Tibial nerve (tissue), 3 donors: ENCODE data around the gene PPP1CB.

Source experiments
- POLR2A ChIP-seq, 2 donors: fragments of 450-650 bp; IDR thresholded peaks; one replicate each; pipeline ENCODE4 v1.6.1; 2017; ENCODE audit warnings: antibody characterized with exemption in 2 of 2, mild to moderate bottlenecking in 2 of 2, moderate library complexity in 2 of 2
- TF ChIP-seq, protein P1 (sequence below), 5 experiments: fragments of 200-600 bp in 3 of 5; fragments of 450-650 bp in 2 of 5; sonication (generic) in 3 of 5; IDR thresholded peaks; one replicate each; pipeline ENCODE4 v1.5.1; 2016 to 2019; ENCODE audit warnings: antibody characterized with exemption in 5 of 5, mild to moderate bottlenecking in 3 of 5, moderate library complexity in 2 of 5

DNA sequence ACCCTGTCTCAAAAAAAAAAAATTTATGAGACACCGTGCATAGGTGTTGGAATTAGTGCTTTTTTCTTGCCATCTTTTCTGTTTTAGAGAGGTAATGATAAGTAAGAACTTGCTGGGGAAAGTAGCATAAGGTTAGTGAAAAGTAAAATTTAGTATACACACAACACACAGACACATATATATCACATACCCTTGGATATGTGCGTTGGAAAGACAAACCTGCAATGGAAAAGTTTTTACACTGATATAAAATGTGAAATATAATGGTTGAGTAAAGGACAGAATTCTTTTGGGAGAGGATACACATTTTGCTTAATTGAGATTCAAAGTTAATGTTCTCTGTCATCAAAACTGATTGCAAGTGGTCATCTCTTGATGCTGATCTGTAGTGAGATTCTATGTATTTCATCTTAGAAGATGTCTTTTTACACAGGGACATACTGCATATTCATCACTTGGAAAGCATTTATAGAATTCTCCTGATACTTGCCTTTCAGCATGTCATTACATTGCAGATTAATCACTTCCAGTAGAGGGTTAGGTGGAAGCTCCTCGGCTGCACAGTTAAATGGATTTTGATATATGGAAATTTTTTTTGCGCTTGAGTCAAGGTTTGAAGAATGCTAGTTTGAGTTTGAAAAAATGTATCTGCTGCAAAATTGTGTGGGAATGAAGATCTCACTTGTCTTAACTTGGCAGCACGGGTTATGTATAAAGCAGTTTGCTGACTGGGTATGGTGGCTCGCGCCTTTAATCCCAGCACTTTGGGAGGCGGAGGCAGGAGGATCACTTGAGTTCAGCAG is 13.5 kb downstream of the PPP1CB start:
- TF ChIP-seq, protein P1, sequence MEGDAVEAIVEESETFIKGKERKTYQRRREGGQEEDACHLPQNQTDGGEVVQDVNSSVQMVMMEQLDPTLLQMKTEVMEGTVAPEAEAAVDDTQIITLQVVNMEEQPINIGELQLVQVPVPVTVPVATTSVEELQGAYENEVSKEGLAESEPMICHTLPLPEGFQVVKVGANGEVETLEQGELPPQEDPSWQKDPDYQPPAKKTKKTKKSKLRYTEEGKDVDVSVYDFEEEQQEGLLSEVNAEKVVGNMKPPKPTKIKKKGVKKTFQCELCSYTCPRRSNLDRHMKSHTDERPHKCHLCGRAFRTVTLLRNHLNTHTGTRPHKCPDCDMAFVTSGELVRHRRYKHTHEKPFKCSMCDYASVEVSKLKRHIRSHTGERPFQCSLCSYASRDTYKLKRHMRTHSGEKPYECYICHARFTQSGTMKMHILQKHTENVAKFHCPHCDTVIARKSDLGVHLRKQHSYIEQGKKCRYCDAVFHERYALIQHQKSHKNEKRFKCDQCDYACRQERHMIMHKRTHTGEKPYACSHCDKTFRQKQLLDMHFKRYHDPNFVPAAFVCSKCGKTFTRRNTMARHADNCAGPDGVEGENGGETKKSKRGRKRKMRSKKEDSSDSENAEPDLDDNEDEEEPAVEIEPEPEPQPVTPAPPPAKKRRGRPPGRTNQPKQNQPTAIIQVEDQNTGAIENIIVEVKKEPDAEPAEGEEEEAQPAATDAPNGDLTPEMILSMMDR (IDR thresholded peaks at IDR 0.05): no peak
- no peak for TF ChIP-seq POLR2A (IDR thresholded peaks at IDR 0.05)
